HEK293 (cell line): ENCODE results near the gene POLR1B.
"Not testable (repeated sequence)": the region's sequence is repeated elsewhere in the genome, so short reads cannot be mapped to it uniquely, and the experiment has no call there.

ENCODE experiments used
- CTCF ChIA-PET: fragments of 350-600 bp; formaldehyde crosslinking; extraction: SDS; loops from one replicate; lab custom pipeline; 2021; ENCODE audit warnings: antibody characterized with exemption; lab: Yijun Ruan, JAX
- POLR2A ChIA-PET: fragments of 300-600 bp; formaldehyde crosslinking; extraction: SDS; loops from one replicate; lab custom pipeline; 2020; ENCODE audit warnings: antibody characterized with exemption, inconsistent platforms; lab: Yijun Ruan, JAX
- H3K27ac ChIP-seq: fragments of 200-500 bp; sonication (Bioruptor generic); 2 replicates; pipeline ENCODE4 v1.5.1; 2014; ENCODE audit warnings: low read depth, low read length, control low read depth, inconsistent platforms; ENCODE audit errors: extremely low read depth
- H3K36me3 ChIP-seq, 2 experiments: fragments of 200-500 bp in 1 of 2; sonication (Bioruptor generic) in 1 of 2; 1 replicate in 1 of 2; 2 replicates in 1 of 2; pipeline ENCODE4 v1.5.1; 2014 to 2017; ENCODE audit warnings: inconsistent platforms in 2 of 2, low read length in 2 of 2; ENCODE audit not compliant: control insufficient read depth in 2 of 2, insufficient read depth in 1 of 2
- H3K4me1 ChIP-seq: fragments of 200-500 bp; sonication (Bioruptor generic); 2 replicates; pipeline ENCODE4 v1.5.1; 2014; ENCODE audit warnings: mild to moderate bottlenecking, low read length, inconsistent platforms; ENCODE audit not compliant: control insufficient read depth, insufficient read depth
- H3K4me3 ChIP-seq: 2 replicates; pipeline ENCODE4 v1.5.1; 2011; ENCODE audit warnings: low read depth, mild to moderate bottlenecking, control low read depth, low read length, moderate library complexity
- H3K9me3 ChIP-seq: fragments of 200-500 bp; sonication (Bioruptor generic); 2 replicates; pipeline ENCODE4 v1.5.1; 2014; ENCODE audit warnings: low read depth, low read length, inconsistent platforms; ENCODE audit not compliant: control insufficient read depth, insufficient read depth
- REPIN1 ChIP-seq: fragments of 450-650 bp; formaldehyde crosslinking; IDR thresholded peaks from 2 replicates; pipeline ENCODE4 v1.5.1; 2017; ENCODE audit warnings: missing biosample characterization, missing genetic modification characterization, low read depth
- SCRT2 ChIP-seq: fragments of 450-650 bp; formaldehyde crosslinking; IDR thresholded peaks from 2 replicates; pipeline ENCODE4 v1.5.1; 2016; ENCODE audit warnings: missing biosample characterization, missing genetic modification characterization
- ZNF184 ChIP-seq: fragments of 450-650 bp; IDR thresholded peaks from 2 replicates; pipeline ENCODE4 v1.5.1; 2018; ENCODE audit warnings: missing biosample characterization, mild to moderate bottlenecking, missing genetic modification characterization
- ZNF2 ChIP-seq: fragments of 450-650 bp; formaldehyde crosslinking; IDR thresholded peaks from 2 replicates; pipeline ENCODE4 v1.5.1; 2016; ENCODE audit warnings: missing biosample characterization, missing genetic modification characterization
- ZNF23 ChIP-seq: fragments of 450-650 bp; formaldehyde crosslinking; IDR thresholded peaks from 2 replicates; pipeline ENCODE4 v1.5.1; 2016; ENCODE audit warnings: missing biosample characterization, missing genetic modification characterization, borderline replicate concordance
- ZNF423 ChIP-seq: fragments of 450-650 bp; formaldehyde crosslinking; IDR thresholded peaks from 2 replicates; pipeline ENCODE4 v1.5.1; 2016; ENCODE audit warnings: missing biosample characterization, missing genetic modification characterization
- ZNF501 ChIP-seq: fragments of 450-650 bp; formaldehyde crosslinking; IDR thresholded peaks from 2 replicates; pipeline ENCODE4 v1.5.1; 2016; ENCODE audit warnings: missing biosample characterization, missing genetic modification characterization
- ZNF660 ChIP-seq: fragments of 450-650 bp; IDR thresholded peaks from 2 replicates; pipeline ENCODE4 v1.5.1; 2018; ENCODE audit warnings: missing biosample characterization, mild to moderate bottlenecking, missing genetic modification characterization
- TF ChIP-seq, protein P1 (sequence below): IDR thresholded peaks from 2 replicates; pipeline ENCODE4 v1.6.1; 2011; ENCODE audit warnings: mild to moderate bottlenecking, low read depth, low read length, borderline replicate concordance
- TF ChIP-seq, protein P2 (sequence below): fragments of 450-650 bp; formaldehyde crosslinking; IDR thresholded peaks from 2 replicates; pipeline ENCODE4 v1.5.1; 2016; ENCODE audit warnings: missing biosample characterization, missing genetic modification characterization
- TF ChIP-seq, protein P3 (sequence below): fragments of 450-650 bp; formaldehyde crosslinking; IDR thresholded peaks from 2 replicates; pipeline ENCODE4 v1.5.1; 2017; ENCODE audit warnings: missing biosample characterization, missing genetic modification characterization
- TF ChIP-seq, protein P4 (sequence below): fragments of 450-650 bp; formaldehyde crosslinking; IDR thresholded peaks from 2 replicates; pipeline ENCODE4 v1.5.1; 2016; ENCODE audit warnings: missing biosample characterization, missing genetic modification characterization
- TF ChIP-seq, protein P5 (sequence below): fragments of 450-650 bp; formaldehyde crosslinking; IDR thresholded peaks from 2 replicates; pipeline ENCODE4 v1.5.1; 2016; ENCODE audit warnings: missing biosample characterization, missing genetic modification characterization
- TF ChIP-seq, protein P6 (sequence below): fragments of 450-650 bp; formaldehyde crosslinking; IDR thresholded peaks from 2 replicates; pipeline ENCODE4 v1.5.1; 2017; ENCODE audit warnings: missing biosample characterization, missing genetic modification characterization
- TF ChIP-seq, protein P7 (sequence below): fragments of 450-650 bp; formaldehyde crosslinking; IDR thresholded peaks from 2 replicates; pipeline ENCODE4 v1.5.1; 2017; ENCODE audit warnings: missing biosample characterization, missing genetic modification characterization
- TF ChIP-seq, protein P8 (sequence below): fragments of 450-650 bp; formaldehyde crosslinking; IDR thresholded peaks from 2 replicates; pipeline ENCODE4 v1.5.1; 2017; ENCODE audit warnings: missing biosample characterization, missing genetic modification characterization
- TF ChIP-seq, protein P9 (sequence below): fragments of 450-650 bp; formaldehyde crosslinking; IDR thresholded peaks from 2 replicates; pipeline ENCODE4; 2016; ENCODE audit warnings: missing biosample characterization, missing genetic modification characterization

Gene POLR1B

DNA sequence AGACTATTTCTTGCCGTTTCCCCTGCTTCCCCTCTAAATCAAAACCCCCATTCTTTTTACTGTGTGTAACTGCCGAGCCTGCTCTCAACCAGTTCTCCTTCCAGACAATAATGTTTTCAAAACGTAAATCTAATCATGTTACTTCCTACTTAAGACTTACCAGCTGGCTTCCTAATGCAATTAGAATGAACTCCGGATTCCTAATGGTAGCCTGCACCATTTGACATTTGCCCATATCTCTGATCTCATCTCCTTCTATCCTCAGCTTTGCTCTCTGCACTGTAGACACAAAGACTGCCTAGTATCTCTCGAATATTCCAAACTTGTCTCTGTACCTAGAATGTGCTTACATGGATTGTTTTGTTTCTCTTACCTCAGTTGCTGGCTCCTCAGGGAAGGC, 47.4 kb upstream of the POLR1B start:
- Histone ChIP-seq H3K27ac (no peak overlapping the region), H3K4me3 (no peak overlapping the region), H3K4me1 (peaks cover 7% of the 10 kb centered on the region), H3K36me3 (peaks cover 13 to 27% of the 10 kb centered on the region in 2 experiments), H3K9me3 (no peaks in the 10 kb centered on the region)
- ChIA-PET CTCF (no interaction called here), POLR2A (interaction anchor here (1.3 kb wide), 1 partner anchor 12 kb away, joined by 3 read pairs; no protein-coding TSS in a partner anchor)
- TF ChIP-seq, protein P1, sequence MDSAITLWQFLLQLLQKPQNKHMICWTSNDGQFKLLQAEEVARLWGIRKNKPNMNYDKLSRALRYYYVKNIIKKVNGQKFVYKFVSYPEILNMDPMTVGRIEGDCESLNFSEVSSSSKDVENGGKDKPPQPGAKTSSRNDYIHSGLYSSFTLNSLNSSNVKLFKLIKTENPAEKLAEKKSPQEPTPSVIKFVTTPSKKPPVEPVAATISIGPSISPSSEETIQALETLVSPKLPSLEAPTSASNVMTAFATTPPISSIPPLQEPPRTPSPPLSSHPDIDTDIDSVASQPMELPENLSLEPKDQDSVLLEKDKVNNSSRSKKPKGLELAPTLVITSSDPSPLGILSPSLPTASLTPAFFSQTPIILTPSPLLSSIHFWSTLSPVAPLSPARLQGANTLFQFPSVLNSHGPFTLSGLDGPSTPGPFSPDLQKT = no peak
- TF ChIP-seq ZNF184 (tag by site-specific recombination) (no peak), ZNF423 (tag by site-specific recombination) (no peak), ZNF23 (tag by site-specific recombination) (no peak), SCRT2 (tag by site-specific recombination) (no peak), ZNF2 (tag by site-specific recombination) (no peak), ZNF501 (tag by site-specific recombination) (no peak), REPIN1 (tag by site-specific recombination) (no peak), ZNF660 (tag by site-specific recombination) (no peak)
- TF ChIP-seq, protein P2, sequence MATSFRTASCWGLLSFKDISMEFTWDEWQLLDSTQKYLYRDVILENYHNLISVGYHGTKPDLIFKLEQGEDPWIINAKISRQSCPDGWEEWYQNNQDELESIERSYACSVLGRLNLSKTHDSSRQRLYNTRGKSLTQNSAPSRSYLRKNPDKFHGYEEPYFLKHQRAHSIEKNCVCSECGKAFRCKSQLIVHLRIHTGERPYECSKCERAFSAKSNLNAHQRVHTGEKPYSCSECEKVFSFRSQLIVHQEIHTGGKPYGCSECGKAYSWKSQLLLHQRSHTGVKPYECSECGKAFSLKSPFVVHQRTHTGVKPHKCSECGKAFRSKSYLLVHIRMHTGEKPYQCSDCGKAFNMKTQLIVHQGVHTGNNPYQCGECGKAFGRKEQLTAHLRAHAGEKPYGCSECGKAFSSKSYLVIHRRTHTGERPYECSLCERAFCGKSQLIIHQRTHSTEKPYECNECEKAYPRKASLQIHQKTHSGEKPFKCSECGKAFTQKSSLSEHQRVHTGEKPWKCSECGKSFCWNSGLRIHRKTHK = no peak
- TF ChIP-seq, protein P3, sequence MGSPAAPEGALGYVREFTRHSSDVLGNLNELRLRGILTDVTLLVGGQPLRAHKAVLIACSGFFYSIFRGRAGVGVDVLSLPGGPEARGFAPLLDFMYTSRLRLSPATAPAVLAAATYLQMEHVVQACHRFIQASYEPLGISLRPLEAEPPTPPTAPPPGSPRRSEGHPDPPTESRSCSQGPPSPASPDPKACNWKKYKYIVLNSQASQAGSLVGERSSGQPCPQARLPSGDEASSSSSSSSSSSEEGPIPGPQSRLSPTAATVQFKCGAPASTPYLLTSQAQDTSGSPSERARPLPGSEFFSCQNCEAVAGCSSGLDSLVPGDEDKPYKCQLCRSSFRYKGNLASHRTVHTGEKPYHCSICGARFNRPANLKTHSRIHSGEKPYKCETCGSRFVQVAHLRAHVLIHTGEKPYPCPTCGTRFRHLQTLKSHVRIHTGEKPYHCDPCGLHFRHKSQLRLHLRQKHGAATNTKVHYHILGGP = no peak
- TF ChIP-seq, protein P4, sequence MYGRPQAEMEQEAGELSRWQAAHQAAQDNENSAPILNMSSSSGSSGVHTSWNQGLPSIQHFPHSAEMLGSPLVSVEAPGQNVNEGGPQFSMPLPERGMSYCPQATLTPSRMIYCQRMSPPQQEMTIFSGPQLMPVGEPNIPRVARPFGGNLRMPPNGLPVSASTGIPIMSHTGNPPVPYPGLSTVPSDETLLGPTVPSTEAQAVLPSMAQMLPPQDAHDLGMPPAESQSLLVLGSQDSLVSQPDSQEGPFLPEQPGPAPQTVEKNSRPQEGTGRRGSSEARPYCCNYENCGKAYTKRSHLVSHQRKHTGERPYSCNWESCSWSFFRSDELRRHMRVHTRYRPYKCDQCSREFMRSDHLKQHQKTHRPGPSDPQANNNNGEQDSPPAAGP (tag by site-specific recombination) = no peak
- TF ChIP-seq, protein P5, sequence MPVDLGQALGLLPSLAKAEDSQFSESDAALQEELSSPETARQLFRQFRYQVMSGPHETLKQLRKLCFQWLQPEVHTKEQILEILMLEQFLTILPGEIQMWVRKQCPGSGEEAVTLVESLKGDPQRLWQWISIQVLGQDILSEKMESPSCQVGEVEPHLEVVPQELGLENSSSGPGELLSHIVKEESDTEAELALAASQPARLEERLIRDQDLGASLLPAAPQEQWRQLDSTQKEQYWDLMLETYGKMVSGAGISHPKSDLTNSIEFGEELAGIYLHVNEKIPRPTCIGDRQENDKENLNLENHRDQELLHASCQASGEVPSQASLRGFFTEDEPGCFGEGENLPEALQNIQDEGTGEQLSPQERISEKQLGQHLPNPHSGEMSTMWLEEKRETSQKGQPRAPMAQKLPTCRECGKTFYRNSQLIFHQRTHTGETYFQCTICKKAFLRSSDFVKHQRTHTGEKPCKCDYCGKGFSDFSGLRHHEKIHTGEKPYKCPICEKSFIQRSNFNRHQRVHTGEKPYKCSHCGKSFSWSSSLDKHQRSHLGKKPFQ (tag by site-specific recombination) = no peak
- TF ChIP-seq, protein P6, sequence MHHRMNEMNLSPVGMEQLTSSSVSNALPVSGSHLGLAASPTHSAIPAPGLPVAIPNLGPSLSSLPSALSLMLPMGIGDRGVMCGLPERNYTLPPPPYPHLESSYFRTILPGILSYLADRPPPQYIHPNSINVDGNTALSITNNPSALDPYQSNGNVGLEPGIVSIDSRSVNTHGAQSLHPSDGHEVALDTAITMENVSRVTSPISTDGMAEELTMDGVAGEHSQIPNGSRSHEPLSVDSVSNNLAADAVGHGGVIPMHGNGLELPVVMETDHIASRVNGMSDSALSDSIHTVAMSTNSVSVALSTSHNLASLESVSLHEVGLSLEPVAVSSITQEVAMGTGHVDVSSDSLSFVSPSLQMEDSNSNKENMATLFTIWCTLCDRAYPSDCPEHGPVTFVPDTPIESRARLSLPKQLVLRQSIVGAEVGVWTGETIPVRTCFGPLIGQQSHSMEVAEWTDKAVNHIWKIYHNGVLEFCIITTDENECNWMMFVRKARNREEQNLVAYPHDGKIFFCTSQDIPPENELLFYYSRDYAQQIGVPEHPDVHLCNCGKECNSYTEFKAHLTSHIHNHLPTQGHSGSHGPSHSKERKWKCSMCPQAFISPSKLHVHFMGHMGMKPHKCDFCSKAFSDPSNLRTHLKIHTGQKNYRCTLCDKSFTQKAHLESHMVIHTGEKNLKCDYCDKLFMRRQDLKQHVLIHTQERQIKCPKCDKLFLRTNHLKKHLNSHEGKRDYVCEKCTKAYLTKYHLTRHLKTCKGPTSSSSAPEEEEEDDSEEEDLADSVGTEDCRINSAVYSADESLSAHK = no peak
- TF ChIP-seq, protein P7, sequence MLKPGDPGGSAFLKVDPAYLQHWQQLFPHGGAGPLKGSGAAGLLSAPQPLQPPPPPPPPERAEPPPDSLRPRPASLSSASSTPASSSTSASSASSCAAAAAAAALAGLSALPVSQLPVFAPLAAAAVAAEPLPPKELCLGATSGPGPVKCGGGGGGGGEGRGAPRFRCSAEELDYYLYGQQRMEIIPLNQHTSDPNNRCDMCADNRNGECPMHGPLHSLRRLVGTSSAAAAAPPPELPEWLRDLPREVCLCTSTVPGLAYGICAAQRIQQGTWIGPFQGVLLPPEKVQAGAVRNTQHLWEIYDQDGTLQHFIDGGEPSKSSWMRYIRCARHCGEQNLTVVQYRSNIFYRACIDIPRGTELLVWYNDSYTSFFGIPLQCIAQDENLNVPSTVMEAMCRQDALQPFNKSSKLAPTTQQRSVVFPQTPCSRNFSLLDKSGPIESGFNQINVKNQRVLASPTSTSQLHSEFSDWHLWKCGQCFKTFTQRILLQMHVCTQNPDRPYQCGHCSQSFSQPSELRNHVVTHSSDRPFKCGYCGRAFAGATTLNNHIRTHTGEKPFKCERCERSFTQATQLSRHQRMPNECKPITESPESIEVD (tag by site-specific recombination) = no peak
- TF ChIP-seq, protein P8, sequence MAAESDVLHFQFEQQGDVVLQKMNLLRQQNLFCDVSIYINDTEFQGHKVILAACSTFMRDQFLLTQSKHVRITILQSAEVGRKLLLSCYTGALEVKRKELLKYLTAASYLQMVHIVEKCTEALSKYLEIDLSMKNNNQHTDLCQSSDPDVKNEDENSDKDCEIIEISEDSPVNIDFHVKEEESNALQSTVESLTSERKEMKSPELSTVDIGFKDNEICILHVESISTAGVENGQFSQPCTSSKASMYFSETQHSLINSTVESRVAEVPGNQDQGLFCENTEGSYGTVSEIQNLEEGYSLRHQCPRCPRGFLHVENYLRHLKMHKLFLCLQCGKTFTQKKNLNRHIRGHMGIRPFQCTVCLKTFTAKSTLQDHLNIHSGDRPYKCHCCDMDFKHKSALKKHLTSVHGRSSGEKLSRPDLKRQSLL = no peak
- TF ChIP-seq, protein P9, sequence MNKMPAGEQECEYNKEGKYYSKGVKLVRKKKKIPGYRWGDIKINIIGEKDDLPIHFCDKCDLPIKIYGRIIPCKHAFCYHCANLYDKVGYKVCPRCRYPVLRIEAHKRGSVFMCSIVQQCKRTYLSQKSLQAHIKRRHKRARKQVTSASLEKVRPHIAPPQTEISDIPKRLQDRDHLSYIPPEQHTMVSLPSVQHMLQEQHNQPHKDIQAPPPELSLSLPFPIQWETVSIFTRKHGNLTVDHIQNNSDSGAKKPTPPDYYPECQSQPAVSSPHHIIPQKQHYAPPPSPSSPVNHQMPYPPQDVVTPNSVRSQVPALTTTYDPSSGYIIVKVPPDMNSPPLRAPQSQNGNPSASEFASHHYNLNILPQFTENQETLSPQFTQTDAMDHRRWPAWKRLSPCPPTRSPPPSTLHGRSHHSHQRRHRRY (tag by site-specific recombination) = no peak

DNA sequence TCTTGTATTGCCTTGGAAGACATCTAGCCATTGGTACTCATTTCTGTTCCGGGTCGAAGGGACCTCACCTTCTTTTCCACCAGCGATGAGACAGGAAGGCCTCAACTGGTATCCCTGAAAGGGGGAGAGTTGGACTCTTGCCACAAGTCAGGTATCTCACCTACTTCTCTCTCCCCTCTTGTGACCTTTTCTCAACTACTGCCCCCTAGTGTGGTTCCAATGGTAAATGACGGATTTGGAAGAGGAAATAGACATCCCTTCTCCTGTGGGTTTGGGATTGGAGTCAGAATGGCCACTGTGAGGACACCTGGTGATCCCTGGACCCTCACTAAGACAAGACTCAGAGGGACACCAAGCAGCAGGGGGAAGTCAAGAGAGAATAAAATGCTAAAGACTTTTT, 46.4 kb upstream of the POLR1B start:
- H3K4me1 ChIP-seq, POLR2A ChIA-PET, H3K4me3 ChIP-seq, H3K27ac ChIP-seq, CTCF ChIA-PET, H3K9me3 ChIP-seq: not testable (repeated sequence)
- peaks cover 13 to 23% of the 10 kb centered on the region in 2 experiments for H3K36me3 ChIP-seq

DNA sequence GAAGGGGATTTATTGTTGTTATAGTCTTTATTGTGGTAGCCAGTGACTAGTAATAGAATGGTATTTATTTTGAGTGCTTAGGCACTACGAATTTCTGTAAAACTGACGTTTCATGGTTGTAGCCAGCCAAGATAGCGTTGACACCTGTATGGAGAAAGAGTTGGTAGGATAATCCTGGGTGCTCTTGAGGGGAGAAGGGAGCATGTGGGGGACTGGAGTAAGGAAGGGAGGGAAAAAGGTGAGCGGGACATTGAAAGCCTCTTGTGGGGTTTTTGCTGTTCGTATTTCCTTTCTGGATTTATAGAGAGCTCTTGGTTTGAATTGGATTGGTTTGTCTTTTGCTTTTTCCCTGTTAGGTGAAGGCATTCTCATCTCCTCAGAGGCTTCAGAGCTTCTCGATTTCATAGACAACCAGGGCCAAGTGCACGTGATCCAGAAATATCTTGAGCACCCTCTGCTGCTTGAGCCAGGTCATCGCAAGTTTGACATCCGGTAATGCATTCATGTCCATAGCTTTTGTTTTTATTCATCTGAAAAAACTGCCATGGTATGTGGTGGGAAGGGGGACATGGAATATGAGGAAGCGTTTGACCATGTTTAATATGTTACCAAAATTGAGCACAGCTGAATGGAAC, 41.3 kb upstream of the POLR1B start:
- H3K27ac ChIP-seq, H3K9me3 ChIP-seq, H3K4me3 ChIP-seq, H3K4me1 ChIP-seq, POLR2A ChIA-PET: not testable (repeated sequence)
- CTCF ChIA-PET = interaction anchor here (0.6 to 0.7 kb wide), 2 partner anchors 9 to 609 kb away, joined by 3 read pairs; no protein-coding TSS in a partner anchor
- H3K36me3 ChIP-seq = peaks cover 5 to 18% of the 10 kb centered on the region in 2 experiments; a peak in 2 of 3 replicates
